Epithelial cell of proximal tubule (primary cell): Measurements from ENCODE around the gene MYL4. TPM values are rescaled to one million over a fixed set of nuclear protein-coding genes. Genes with fewer than 3 reads are reported as not detected.
"Not testable (repeated sequence)": the region's sequence is repeated elsewhere in the genome, so short reads cannot be mapped to it uniquely, and the experiment has no call there.

Source experiments
- DNase-seq: peaks from one replicate; pipeline ENCODE4 v3.0.0-alpha.2; 2011; ENCODE audit warnings: low read depth
- H3K4me3 ChIP-seq: 2 replicates; pipeline ENCODE4 v1.5.1; 2011; ENCODE audit warnings: low read depth, mild to moderate bottlenecking, low read length
- CTCF ChIP-seq: conservative IDR thresholded peaks from 2 replicates; pipeline ENCODE4 v1.5.1; 2012; ENCODE audit warnings: low read depth, mild to moderate bottlenecking, low read length
- total RNA-seq: library from RNA; depleted of rRNA; stranded (reverse); fragments of >200 nt; gene quantifications from 2 replicates; pipeline ENCODE4 v1.2.3, GENCODE V29; 2015

MYL4 gene
- not detected in 2 replicates for total RNA-seq

DNA sequence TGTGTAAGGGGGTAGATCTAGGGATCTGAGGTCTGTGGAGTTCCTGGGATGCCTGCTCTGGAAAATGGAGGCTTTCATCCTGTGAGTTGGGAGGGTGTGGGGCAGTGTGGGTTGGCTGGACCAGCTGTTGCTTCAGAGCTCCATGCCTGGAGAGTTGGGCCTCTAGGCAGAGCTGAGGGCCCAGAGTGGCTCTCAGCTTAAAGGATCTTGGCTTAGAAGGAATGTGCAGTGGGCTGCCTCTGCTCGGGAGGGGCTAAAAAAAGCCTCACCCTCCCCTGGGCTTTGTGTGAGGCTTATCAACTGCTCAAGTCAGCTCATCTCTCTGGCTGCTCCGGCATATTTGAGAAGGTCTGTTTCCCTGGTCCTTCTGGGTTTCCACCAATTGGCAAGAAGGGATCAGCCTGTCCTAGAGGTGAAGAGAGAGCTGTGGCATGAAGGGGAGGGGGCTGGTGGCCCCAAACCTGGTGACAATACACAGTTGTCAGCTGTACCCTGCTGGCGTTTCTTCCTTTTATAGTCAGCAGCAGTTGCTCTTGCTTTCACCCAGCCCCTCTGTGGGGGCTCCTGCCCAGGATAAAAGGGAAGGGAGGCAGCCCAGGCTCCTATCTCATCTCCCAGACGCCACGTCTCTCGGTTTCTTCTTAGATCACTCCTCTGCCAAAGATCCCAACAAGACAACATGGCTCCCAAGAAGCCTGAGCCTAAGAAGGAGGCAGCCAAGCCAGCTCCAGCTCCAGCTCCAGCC lies at the start of gene MYL4:
MYL4 (plus strand) TSS at position 605 of the 745 bp plus-strand sequence; CDS start at position 680, 75 bp downstream.
- no peak for TF ChIP-seq CTCF
- no peak within 1 kb of the TSS for H3K4me3 ChIP-seq
- no peak for DNase-seq

GRCh38 chr17:47162013-47162622 lies 47.0 kb upstream of the MYL4 start:
- no peak overlapping the region for H3K4me3 ChIP-seq
- TF ChIP-seq CTCF = no peak
- DNase-seq = no peak

GRCh38 chr17:47164263-47164662 lies 44.9 kb upstream of the MYL4 start:
- DNase-seq = no peak
- no peak overlapping the region for H3K4me3 ChIP-seq
- no peak for TF ChIP-seq CTCF

DNA sequence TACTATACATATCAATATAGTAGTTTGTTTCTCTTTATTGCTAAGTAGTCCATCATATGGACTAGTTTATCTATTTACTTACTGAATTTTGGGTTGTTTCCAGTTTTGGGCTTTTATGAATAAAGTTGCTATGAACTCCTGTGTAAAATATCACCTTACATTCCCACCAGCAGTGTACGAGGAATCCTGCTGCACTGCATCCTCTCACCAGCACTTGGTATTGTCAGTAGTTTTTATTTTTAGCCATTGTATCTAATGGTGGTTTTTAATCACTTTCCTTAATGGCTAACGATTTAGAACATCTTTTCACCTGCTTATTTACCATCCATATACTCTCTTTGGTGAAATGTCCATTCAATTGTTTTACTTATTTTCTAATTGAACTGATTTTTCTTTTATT lies 44.0 kb upstream of the MYL4 start:
- H3K4me3 ChIP-seq = no peak overlapping the region
- no peak for DNase-seq
- no peak for TF ChIP-seq CTCF

- not testable (repeated sequence) for H3K4me3 ChIP-seq, DNase-seq
Observed at GRCh38 chr17:47166854-47167253, 42.3 kb upstream of the MYL4 start.

DNA sequence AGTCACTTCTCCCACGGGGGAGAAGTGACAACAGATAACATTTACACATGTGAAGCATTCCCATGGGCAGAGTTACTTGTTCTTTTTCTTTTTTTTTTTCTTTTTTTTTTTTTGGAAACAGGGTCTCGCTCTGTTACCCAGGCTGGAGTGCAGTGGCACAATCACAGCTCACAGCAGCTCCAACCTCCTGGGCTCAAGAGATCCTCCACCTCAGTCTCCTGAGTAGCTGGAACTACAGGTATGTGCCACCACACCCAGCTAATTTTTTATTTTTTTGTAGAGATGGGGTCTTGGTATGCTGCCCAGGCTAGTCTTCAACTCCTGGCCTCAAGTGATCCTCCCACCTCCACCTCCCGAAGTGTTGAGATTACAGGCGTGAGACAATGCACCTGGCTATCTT lies 40.3 kb upstream of the MYL4 start:
- H3K4me3 ChIP-seq, DNase-seq: not testable (repeated sequence)

DNA sequence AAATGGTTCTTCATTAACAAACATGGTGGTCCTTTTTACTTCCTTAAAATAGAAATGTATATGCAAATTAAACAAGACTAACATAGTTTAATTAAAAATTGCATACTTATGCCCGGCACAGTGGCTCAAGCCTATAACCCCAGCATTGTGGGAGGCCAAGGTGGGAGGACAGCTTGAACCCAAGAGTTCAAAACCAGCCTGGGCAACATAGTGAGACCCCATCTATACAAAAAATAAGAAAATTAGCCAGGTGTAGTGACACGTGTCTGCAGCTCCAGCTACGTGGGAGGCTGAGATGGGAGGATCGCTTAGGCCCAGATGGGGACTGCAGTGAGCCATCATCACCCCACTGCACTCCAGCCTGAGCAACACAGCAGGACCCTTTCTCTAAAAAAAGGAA lies 38.4 kb upstream of the MYL4 start:
- no peak overlapping the region for H3K4me3 ChIP-seq
- DNase-seq = no peak
- no peak for TF ChIP-seq CTCF

DNA sequence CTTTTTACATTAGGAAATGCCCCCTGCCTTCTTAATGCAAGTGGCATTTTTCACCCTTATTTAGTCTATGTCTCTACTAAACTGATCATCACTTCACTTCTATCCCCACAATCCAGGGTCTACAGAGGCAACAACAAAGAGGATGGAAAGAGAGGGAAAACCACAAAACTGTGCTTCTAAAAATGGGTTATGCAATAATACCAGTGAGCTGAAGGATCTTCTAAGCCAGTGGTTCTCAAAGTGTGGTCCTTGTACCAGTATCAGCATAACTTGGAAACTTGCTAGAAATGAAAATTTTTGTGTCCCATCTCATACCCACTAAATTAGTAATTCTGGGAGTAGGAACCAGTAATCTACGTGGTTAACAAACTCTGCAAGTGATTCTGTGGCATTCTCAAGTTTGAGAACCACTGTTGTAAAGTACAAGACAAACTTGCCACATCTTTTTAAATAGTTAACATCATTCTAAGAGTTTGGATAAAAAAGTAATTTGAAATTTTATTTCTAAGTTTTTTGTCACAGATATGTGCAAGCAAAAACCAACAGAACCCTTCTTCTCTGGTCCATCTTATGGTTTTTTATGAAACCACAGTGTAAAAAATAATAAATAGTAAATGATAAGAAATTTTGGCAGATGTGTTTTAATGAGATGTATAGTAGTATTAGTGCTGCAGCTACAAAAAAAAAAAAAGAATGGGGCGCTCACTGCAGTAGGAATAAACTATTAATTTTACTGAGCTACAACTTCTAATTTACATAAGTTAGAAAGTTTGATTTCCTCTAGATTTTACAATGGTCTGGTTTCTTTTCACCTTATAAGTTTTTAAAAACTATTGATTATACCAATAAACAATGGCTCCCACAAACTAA lies 36.2 kb upstream of the MYL4 start:
- TF ChIP-seq CTCF = no peak
- no peak overlapping the region for H3K4me3 ChIP-seq
- DNase-seq = no peak

- DNase-seq = not testable (repeated sequence)
Observed at GRCh38 chr17:47174823-47175222, 34.3 kb upstream of the MYL4 start.

More at GRCh38 chr17:47174823-47175222, 34.3 kb upstream of the MYL4 start:
- H3K4me3 ChIP-seq = not testable (repeated sequence)
